ACC112 (cell line): ENCODE measurements around the gene C10orf88.

Source experiments
- H2AFZ ChIP-seq: fragments of 200-600 bp; sonication (generic); one replicate; pipeline ENCODE4 v1.6.0; 2017; ENCODE audit warnings: antibody characterized with exemption, low read length; ENCODE audit not compliant: unreplicated experiment
- H3K27ac ChIP-seq: fragments of 200-600 bp; sonication (generic); 2 replicates; pipeline ENCODE4 v1.5.1; 2014; ENCODE audit warnings: low read depth, mild to moderate bottlenecking, antibody characterized with exemption, low read length, moderate library complexity
- H3K27me3 ChIP-seq: fragments of 200-600 bp; sonication (generic); 2 replicates; pipeline ENCODE4 v1.6.1; 2014; ENCODE audit warnings: mild to moderate bottlenecking, antibody characterized with exemption, low read length, moderate library complexity, mixed read lengths; ENCODE audit not compliant: insufficient read depth
- H3K36me3 ChIP-seq: fragments of 200-600 bp; sonication (generic); 2 replicates; pipeline ENCODE4 v1.6.1; 2016; ENCODE audit warnings: mild to moderate bottlenecking, antibody characterized with exemption, low read length, moderate library complexity, mixed read lengths; ENCODE audit not compliant: insufficient read depth
- H3K4me1 ChIP-seq: fragments of 200-600 bp; sonication (generic); one replicate; pipeline ENCODE4 v1.6.1; 2016; ENCODE audit warnings: low read length, mixed read lengths; ENCODE audit not compliant: insufficient read depth, unreplicated experiment, control insufficient read depth
- H3K4me3 ChIP-seq: fragments of 200-600 bp; sonication (generic); 2 replicates; pipeline ENCODE4 v1.5.1; 2014; ENCODE audit warnings: mild to moderate bottlenecking, low read depth, low read length
- H3K79me2 ChIP-seq: fragments of 200-600 bp; sonication (generic); one replicate; pipeline ENCODE4 v1.6.0; 2016; ENCODE audit warnings: low read length; ENCODE audit not compliant: control insufficient read depth, unreplicated experiment, insufficient read depth

The C10orf88 gene, protein sequence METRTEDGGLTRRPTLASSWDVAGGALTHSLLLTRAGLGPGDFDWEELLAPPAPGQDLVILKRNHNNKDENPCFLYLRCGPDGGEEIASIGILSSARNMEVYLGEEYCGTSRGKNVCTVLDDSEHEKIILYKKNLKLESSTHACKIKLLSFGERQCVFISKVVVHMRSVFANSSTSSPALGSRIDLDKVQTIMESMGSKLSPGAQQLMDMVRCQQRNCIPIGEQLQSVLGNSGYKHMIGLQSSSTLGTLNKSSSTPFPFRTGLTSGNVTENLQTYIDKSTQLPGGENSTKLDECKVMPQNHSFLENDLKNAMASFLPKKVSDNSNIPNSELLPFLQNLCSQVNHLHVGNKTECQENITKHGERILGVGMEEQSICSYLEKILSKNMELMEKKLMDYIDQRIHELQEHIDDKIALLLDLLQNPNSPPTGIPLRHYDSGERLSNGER

DNA sequence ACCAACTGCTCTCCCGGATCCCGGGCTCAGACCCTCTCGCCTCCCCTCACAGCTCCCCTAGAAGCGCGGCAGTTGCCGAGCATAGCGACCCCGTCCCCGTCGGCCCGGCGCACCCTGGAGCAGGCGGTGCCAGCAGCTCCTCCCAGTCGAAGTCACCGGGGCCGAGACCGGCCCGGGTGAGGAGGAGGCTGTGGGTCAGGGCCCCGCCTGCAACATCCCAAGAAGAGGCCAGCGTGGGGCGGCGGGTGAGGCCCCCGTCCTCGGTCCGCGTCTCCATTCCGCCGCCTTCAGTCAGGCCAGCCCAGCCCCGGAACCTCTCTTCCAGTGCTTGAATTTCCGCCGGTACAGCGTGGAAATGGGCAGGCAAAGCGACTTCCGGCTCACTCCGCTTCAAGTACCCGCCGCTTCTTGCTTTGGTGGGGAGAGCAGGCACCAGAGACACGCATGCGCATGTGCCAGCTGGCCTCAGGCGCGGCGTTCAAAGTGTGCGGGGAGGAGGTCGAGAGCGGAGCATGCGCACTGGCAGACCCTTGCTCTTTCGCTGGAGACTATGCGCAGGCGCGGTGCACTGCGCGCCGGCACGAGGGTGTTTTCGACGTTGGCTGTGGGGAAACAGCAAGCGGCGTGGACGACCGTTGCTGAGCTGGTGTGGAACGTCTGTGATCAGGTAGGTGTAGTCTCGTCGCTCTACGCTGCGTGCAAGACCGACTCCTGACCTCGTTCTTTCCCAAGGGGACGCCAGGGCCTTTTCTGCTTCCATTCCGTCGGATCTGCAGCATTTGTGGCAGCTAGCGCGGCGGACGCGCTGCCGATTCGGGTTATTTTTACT lies at the start of gene C10orf88:
Gene C10orf88 (minus strand): TSS at position 326 of the 829 bp plus-strand sequence. CDS start 49 bp downstream, at position 277.
- H3K4me1 ChIP-seq, result peaks cover 31% of the 10 kb centered on the region
- H2AFZ ChIP-seq, result peak within 1 kb of the TSS; percentile 98
- H3K36me3 ChIP-seq, result peaks cover 9% of the 10 kb centered on the region
- peaks cover 60% of the 10 kb centered on the region for H3K79me2 ChIP-seq
- H3K4me3 ChIP-seq, result peak within 1 kb of the TSS; percentile 98
- no peaks in the 10 kb centered on the region for H3K27me3 ChIP-seq
- H3K27ac ChIP-seq, result peak within 1 kb of the TSS; percentile 58; the same call in 1 of the 2 replicates

DNA sequence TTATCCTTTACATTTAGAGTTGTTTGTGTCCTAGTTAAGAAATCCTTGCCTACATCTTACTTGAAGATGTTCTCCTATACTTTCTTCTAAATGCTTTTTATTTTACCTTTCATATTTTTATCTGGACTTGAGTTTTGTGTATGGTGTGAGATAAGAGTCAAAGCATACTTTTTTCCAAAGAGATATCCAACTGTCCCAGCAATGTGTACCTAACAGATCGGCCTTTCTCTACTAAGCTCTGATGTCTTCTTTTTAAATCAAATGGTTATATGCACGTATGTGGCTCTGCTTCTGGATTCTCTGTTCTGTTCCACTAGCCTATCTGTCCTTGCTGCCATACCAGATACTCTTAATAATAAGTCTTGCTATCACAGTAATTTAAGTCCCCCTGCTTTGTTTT lies 47.3 kb upstream of the C10orf88 start:
- Histone ChIP-seq H3K79me2 (peaks cover 41% of the 10 kb centered on the region), H2AFZ (no peak overlapping the region), H3K4me1 (no peaks in the 10 kb centered on the region), H3K27ac (no peak overlapping the region), H3K27me3 (no peaks in the 10 kb centered on the region), H3K36me3 (peaks cover 10% of the 10 kb centered on the region; the same call in 1 of the 2 replicates), H3K4me3 (no peak overlapping the region)

DNA sequence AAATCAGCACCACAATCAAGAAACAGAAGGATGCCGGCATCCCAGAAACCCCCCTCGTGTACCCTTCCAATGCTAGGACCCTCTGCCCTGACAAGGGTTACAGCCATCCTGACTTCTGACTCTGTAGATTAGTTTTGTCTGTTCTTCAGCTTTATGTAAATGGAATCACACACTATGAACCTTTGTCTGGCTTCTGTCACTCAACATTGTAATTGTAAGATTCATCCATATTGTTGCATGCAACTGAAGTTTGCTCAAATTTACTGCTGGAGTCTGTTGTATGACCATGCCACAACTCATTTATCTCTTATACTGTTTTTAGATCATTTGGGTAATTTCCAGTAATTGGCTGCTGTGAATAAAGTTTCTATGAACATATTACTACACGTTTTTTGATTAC lies 46.1 kb upstream of the C10orf88 start:
- Histone ChIP-seq H3K4me3 (no peak overlapping the region), H3K79me2 (peaks cover 29% of the 10 kb centered on the region), H3K4me1 (no peaks in the 10 kb centered on the region), H2AFZ (no peak overlapping the region), H3K36me3 (peaks cover 10% of the 10 kb centered on the region; the same call in 1 of the 2 replicates), H3K27me3 (no peaks in the 10 kb centered on the region), H3K27ac (no peak overlapping the region)

DNA sequence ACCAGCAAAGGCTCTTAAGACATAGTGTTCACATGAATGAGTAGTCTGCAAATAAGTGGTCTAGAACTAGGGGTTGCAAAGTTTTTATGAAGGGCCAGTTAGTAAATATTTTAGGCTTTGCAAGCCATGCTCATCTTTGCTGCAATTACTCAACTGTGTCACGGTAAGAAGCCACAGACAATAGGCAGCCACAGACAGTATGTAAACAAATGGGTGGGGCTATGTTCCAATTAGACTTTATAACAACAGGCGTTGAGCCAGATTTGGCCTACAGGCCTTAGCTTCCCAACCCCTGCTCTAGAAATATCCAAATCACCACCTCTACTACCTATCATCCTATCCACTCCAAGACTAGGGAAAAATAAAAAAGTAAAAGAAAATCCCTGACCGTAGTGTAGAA lies 45.3 kb upstream of the C10orf88 start:
- Histone ChIP-seq H3K4me3 (no peak overlapping the region), H3K79me2 (peaks cover 22% of the 10 kb centered on the region), H3K27me3 (no peaks in the 10 kb centered on the region), H3K27ac (no peak overlapping the region), H3K36me3 (peaks cover 10% of the 10 kb centered on the region), H2AFZ (no peak overlapping the region), H3K4me1 (no peaks in the 10 kb centered on the region)

DNA sequence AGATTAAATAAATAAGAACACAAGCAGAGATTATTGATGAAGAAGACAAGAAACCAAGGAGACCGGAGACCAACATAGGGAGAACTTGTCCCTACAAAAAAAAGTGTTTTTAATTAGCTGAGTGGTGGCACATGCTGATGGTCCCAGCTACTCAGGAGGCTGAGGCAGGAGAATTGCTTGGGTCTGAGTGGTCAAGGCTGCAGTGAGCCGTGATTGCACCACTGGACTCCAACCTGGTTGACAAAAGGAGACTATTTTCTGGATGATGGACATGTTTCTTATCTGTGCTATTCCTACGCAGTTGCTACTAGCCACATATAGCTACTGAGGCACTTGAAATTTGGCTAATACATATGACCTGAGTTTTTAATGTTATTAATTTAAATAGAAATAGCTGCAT lies 44.9 kb upstream of the C10orf88 start:
- peaks cover 10% of the 10 kb centered on the region for H3K36me3 ChIP-seq
- H3K4me1 ChIP-seq, result no peaks in the 10 kb centered on the region
- no peak overlapping the region for H3K4me3 ChIP-seq
- H2AFZ ChIP-seq, result no peak overlapping the region
- peaks cover 18% of the 10 kb centered on the region for H3K79me2 ChIP-seq
- no peaks in the 10 kb centered on the region for H3K27me3 ChIP-seq
- H3K27ac ChIP-seq, result no peak overlapping the region

DNA sequence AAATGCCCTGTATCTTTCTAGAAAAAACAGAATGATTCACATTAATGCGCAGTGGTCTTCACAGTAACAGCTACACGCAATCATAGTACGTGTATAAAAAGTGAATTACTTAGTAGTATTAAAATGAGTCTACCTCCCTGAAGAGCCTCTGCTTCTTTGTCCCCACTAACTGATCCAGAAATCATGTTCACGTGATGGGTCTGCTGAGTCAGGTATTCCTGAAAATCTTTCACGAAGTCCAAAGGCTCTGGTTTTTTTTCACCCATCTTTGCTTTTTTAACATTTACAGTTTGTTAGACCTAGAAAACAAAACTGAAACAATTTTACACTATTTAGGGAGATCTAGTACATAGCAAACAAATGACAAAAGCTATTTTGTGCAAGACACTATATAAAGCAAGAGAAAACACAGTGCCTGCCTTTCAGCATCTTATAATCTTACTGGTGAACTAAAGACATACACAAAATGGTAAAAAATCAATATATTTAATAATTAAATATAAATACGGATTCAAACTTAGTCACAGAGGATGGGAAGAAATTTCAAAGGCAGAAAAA lies 44.4 kb upstream of the C10orf88 start:
- Histone ChIP-seq H2AFZ (no peak overlapping the region), H3K36me3 (peaks cover 10% of the 10 kb centered on the region), H3K27ac (no peak overlapping the region), H3K4me3 (no peak overlapping the region), H3K79me2 (peaks cover 14% of the 10 kb centered on the region), H3K4me1 (no peaks in the 10 kb centered on the region), H3K27me3 (no peaks in the 10 kb centered on the region)

DNA sequence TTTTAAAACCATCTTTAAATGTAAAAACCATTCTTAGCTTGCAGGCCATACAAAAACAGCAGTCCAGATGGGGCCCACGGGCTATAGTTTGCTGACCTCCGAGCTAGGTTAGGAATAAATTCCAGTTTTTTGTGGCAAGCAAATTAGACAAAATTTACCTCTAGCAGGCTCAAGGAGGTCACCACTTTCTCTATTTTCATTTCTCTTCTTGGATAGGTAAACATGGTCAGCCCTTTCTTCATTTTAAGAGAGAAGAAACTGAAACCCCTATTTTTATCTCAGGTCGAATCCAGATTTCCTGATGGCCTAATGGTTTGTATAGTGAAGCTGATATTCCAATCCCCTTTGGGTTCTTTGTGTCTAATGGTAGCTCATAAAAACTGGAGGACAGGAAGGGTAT lies 43.8 kb upstream of the C10orf88 start:
- H3K27me3 ChIP-seq, result no peaks in the 10 kb centered on the region
- H3K79me2 ChIP-seq, result peaks cover 12% of the 10 kb centered on the region
- no peaks in the 10 kb centered on the region for H3K4me1 ChIP-seq
- peaks cover 10% of the 10 kb centered on the region for H3K36me3 ChIP-seq
- H2AFZ ChIP-seq, result no peak overlapping the region
- no peak overlapping the region for H3K4me3 ChIP-seq
- H3K27ac ChIP-seq, result no peak overlapping the region

DNA sequence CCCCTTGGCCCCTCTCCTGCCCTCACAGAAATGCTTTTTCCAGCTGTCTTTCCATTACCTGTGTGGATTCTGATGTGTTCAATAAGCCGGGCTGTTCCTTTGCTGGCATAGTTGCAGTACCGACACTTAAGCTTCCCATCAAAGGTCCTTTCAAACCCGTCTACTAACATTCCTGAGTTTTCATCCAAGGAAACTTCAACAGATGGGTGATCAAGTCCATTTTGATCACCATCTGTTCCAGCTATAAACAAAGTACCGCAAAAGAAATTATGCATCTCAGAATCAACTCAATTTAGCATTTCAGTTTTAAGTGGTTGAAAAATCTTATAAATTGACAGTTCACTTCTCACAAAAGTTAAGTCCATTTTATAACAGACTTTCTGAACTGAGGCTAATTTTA lies 41.9 kb upstream of the C10orf88 start:
- H2AFZ ChIP-seq, result no peak overlapping the region
- peaks cover 6% of the 10 kb centered on the region for H3K79me2 ChIP-seq
- H3K27me3 ChIP-seq, result no peaks in the 10 kb centered on the region
- H3K27ac ChIP-seq, result no peak overlapping the region
- no peaks in the 10 kb centered on the region for H3K4me1 ChIP-seq
- no peak overlapping the region for H3K4me3 ChIP-seq
- H3K36me3 ChIP-seq, result peaks cover 6% of the 10 kb centered on the region

DNA sequence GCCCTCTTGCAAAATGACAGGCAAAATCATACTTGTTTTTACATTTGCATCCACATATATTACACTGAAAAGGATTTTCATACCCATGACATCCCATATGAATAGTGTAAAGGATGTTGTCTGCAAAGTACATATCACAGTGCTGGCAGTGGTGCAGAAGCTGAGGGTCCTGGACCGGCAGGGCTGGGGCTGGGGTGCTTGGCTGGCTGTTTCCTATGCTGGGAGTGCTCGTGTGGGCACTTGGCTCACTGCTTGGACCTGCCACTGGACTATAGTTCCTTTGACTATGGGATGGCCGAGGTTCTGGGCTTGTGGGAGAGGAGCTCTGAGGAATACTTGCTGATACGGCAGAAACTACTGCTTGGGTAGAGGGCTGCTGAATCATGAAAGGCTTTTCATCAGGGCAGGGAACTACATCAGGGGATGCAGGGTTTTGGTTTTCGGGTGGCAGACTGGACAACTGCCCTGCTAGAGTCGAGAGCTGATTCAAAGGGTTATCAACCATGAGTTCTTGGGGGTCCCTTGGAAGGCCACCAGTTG lies 39.8 kb upstream of the C10orf88 start:
- peaks cover 6% of the 10 kb centered on the region for H3K36me3 ChIP-seq
- no peak overlapping the region for H3K4me3 ChIP-seq

DNA sequence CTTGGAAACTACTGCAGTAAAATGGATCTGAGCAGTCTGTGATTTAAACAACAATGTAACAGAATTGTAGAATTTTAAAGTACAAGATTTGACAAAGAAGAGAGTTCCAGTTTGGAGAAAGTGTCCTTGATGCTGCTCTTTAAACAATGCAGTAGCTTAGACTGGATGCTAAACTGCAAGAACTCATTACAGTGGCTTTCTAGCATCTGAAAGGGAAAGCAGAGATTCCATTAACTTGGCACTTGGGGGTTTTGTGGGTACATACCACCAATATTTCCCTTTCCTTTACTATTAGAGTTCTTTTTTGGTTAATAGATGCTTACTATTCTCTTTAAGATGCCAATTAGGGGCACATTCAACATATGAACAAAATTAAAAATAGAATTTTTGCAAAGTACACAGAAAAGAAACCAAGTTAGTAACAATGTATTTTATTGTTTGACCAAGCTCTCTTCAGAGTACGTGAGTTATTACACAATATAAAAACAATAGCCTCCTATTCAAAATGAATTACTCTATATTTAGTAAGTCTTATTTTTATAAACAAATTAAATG lies 38.1 kb upstream of the C10orf88 start:
- Histone ChIP-seq H2AFZ (no peak overlapping the region), H3K79me2 (no peaks in the 10 kb centered on the region), H3K27ac (no peak overlapping the region), H3K4me1 (no peaks in the 10 kb centered on the region), H3K4me3 (no peak overlapping the region), H3K36me3 (peaks cover 2% of the 10 kb centered on the region; the same call in 1 of the 2 replicates), H3K27me3 (no peaks in the 10 kb centered on the region)

More for the DNA sequence above, 39.8 kb upstream of the C10orf88 start:
- H2AFZ ChIP-seq, result no peak overlapping the region
- no peaks in the 10 kb centered on the region for H3K4me1 ChIP-seq
- H3K27ac ChIP-seq, result no peak overlapping the region
- H3K27me3 ChIP-seq, result no peaks in the 10 kb centered on the region
- peaks cover 4% of the 10 kb centered on the region for H3K79me2 ChIP-seq
